DMS 273 treated with DMSO at 0.1 percent for 48 hours (cell line): ENCODE measurements around the gene COPRS.

Experiments
- DNase-seq: peaks from one replicate; lab custom pipeline; 2025; lab: John Stamatoyannopoulos, UW

Gene COPRS, protein sequence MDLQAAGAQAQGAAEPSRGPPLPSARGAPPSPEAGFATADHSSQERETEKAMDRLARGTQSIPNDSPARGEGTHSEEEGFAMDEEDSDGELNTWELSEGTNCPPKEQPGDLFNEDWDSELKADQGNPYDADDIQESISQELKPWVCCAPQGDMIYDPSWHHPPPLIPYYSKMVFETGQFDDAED

GRCh38 chr17:31858642-31859486 is at the start of gene COPRS:
COPRS (minus strand) TSS chr17:31859244; CDS start chr17:31859199, 45 bp downstream.
- DNase-seq: peak; percentile 26

DNA sequence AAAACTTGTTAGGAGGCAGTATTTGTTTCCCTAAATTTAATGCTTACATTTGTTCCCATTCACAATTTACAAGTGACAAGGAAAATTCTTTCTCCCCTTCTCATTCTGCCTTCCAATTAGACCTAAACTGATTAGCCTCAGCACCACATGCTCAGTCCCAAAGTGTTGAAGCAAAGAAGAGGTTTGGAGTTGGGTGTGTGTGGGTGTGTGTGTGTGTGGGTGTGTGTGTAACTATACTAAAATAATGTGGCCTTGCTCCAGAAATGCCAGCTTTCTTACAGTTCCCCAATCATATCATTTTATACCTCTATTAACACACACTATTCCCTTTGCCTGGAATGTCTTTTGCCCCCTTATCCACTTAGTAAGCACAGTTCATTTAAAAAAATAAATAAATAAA is 49.3 kb upstream of the COPRS start:
- no peak for DNase-seq

DNA sequence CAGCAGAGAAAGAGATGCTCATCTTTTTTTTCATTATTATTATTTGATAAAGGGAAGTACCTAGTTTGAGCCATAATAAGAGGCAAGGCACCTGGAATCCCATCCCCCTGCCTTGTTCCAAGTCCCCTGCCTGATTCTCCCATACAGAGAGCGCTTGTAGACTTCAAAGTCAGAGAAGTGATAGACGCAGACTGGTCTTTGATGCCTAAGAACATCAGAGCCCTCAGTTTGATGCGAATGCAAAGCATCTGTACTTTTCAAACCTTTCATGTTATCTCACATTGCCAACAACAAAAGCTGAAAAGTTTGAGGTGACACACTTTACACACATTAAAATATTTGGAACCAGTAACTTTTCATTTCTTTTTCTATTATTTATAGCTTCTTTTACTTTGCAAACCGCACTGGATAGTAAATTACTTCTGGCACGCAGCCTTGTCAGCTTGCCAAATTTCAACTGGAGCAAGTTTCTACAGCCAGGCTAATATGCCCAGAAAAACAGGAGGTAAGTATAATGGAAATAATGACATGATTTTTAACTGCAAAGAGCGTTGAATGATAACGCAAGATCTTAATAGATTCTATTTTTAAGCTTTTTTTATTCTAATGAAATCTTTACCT is 48.4 kb upstream of the COPRS start:
- DNase-seq: no peak

- no peak for DNase-seq
Measured at GRCh38 chr17:31903401-31903800, 44.4 kb upstream of the COPRS start.

- no peak for DNase-seq
Measured at GRCh38 chr17:31902693-31903092, 43.6 kb upstream of the COPRS start.

- DNase-seq: no peak
Measured at GRCh38 chr17:31900877-31901276, 41.8 kb upstream of the COPRS start.

GRCh38 chr17:31888124-31888523 is 29.1 kb upstream of the COPRS start:
- no peak for DNase-seq

GRCh38 chr17:31882571-31882970 is 23.5 kb upstream of the COPRS start:
- DNase-seq: no peak

DNA sequence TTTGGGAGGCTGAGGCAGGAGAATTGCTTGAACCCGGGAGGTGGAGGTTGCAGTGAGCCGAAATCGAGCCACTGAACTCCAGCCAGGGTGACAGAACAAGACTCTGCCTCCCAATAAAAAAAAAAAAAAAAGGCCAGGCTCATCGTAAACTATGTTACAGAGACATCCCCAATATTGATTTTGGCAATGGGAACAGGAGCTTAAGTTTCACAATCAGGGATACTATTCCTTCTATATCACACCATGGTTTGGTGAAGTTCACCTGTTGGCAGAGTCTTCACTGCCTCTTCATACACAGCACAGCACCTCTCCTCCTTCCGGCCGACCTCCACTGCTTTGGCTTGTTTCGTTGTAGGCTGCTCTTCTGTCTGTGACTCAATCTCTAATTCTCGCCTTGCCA is 21.3 kb upstream of the COPRS start:
- DNase-seq: no peak

GRCh38 chr17:31878703-31879073 is 19.6 kb upstream of the COPRS start:
- DNase-seq: no peak

- no peak for DNase-seq
Measured at GRCh38 chr17:31877911-31878702, 19.1 kb upstream of the COPRS start.

- DNase-seq: no peak
Measured at GRCh38 chr17:31877341-31877740, 18.3 kb upstream of the COPRS start.

DNA sequence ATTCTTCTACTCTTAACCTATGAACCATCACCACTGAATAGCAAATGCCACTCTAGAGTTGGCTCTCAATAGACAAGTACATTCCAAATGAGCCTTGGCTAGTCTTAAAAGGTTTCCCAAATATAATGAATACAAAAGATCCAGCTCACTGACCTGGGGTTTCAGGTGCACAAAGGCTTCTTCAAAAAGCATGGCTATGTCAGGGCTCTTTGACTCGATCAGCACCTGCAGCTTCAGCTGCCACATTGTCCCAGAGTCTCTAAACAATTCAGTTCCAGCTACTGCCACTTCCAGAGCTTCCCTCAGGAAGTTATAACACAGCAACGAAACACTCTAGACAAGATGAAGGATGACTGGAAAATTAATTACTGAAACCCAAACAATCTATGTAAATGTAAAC is 16.0 kb upstream of the COPRS start:
- DNase-seq: no peak

DNA sequence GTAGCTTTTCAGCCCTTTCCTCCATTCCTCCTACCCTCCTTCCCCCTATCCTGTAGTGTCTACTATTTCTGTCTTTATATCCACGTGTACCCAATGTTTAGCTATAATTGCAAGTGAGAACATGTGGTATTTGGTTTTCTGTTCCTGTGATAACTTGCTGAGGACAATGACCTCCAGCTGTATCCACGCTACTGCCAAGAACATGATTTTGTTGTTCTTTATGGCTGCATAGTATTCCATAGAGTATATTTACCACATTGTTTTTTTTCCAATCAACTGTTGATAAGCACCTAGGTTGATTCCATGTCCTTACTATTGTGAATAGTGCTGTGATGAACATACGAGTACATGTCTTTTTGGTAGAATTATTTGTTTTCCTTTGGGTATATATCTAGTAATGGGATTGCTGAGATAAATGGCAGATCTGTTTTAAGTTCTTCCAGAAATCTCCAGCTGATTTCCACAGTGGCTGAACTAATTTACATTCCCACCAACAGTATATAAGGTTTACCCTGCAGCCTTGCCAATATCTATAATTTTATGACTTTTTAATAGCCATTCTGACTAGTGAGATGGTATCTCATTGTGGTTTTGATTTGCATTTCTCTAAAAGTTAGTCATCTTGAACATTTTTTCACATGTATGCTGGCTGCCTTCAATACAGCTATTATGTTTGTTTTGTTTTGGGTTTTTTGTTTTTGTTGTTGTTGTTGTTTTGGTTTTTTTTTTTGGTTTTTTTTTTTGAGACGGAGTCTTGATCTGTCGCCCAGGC is 10.9 kb upstream of the COPRS start:
- no peak for DNase-seq

- no peak for DNase-seq
Measured at GRCh38 chr17:31869031-31869430, 10.0 kb upstream of the COPRS start.

DNA sequence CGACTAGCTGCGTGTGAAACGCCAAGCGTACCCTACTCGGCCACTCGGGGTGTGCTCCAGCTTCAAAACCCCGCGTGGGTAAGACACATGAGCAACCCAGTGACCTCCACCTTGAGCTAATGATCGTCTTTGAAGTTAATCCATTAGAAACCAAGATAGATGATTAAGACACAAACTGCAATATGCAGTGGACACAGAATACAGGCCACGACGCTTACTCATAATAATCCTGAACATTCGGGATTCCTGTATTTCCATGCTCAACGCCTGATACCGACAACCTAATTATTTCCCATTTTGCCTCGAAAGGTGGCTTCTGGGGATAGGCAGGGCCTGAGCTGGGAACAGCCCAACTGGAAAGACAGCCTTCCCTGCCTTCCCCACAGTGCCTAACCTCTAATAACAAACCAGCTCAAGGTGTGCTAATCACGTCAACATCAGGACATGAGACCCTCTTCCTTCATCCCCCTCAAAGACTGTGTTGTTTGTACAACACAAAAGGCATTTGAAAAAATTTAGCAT is 504 bp upstream of the COPRS start:
- no peak for DNase-seq

GRCh38 chr17:31857920-31858641 is 963 bp downstream of the COPRS start:
- no peak for DNase-seq

DNA sequence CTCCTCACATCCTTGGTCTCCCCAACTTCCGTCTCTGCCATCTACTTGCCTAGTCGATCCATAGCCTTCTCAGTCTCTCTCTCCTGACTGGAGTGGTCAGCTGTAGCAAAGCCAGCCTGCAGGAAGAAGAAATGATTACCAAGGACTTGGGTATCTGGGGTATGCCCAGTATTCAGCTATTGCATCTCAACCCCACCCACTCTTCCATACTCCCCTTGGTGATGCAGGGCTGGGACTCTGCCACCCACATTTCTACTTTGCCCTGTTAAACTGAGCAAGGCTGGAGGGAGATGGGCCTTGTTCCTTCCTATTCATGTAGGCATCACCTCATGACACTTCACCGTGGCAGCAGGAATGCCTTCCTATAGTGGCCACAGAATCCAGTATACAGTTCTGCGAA is 2.3 kb downstream of the COPRS start:
- DNase-seq: no peak

- DNase-seq: no peak
Measured at GRCh38 chr17:31854672-31855071, 4.4 kb downstream of the COPRS start.

- DNase-seq: no peak
Measured at GRCh38 chr17:31853911-31854470, 5.1 kb downstream of the COPRS start.
